Fibroblast of pulmonary artery (primary cell): ENCODE measurements around the gene BAZ2B.
"Not testable (repeated sequence)": the region's sequence is repeated elsewhere in the genome, so short reads cannot be mapped to it uniquely, and the experiment has no call there.

ENCODE experiments used
- DNase-seq: peaks from one replicate; pipeline ENCODE4 v3.0.0-alpha.2; 2010; ENCODE audit warnings: low read depth
- H3K4me3 ChIP-seq: replicated peaks from 2 replicates; pipeline ENCODE4 v1.5.1; 2011; ENCODE audit warnings: low read depth, mild to moderate bottlenecking, control low read depth, low read length, moderate library complexity
- TF ChIP-seq, protein P1 (sequence below): IDR thresholded peaks from 2 replicates; pipeline ENCODE4 v1.5.1; 2011; ENCODE audit warnings: mild to moderate bottlenecking, control low read depth, low read length, inconsistent platforms; ENCODE audit errors: missing control alignments

The BAZ2B gene

DNA sequence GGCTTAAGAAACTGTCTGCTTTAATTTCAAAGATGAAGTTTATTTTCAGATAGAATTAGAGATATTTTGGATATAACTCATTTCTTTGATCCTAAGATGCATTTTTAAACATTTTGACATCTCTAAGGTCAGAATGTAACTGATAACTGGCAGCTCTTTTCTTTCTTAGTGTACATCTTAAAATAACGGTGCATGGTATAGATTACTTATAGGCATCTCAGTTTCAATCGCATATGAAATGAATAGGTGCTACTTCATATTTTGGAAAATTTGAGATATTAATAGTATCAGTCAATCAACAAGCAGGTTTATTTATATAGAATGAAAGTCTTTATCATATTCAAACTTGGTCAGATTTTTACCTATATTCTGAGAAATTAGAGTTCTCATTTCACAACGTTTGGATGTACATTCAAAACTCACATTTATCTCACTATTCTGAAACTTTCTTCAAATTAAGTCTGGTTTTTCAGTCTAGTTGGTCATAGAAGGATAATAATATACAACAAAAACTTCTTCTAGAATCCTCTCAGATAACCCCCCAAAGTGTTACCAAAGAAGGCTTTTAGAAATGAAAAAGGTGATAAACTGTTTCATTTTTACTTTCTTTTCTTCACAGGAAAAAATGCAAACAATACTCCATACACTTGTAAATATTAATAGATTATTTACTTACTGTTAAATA is 207.1 kb downstream of the BAZ2B start:
- DNase-seq: no peak
- H3K4me3 ChIP-seq: no peak overlapping the region
- TF ChIP-seq, protein P1, sequence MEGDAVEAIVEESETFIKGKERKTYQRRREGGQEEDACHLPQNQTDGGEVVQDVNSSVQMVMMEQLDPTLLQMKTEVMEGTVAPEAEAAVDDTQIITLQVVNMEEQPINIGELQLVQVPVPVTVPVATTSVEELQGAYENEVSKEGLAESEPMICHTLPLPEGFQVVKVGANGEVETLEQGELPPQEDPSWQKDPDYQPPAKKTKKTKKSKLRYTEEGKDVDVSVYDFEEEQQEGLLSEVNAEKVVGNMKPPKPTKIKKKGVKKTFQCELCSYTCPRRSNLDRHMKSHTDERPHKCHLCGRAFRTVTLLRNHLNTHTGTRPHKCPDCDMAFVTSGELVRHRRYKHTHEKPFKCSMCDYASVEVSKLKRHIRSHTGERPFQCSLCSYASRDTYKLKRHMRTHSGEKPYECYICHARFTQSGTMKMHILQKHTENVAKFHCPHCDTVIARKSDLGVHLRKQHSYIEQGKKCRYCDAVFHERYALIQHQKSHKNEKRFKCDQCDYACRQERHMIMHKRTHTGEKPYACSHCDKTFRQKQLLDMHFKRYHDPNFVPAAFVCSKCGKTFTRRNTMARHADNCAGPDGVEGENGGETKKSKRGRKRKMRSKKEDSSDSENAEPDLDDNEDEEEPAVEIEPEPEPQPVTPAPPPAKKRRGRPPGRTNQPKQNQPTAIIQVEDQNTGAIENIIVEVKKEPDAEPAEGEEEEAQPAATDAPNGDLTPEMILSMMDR: no peak

DNA sequence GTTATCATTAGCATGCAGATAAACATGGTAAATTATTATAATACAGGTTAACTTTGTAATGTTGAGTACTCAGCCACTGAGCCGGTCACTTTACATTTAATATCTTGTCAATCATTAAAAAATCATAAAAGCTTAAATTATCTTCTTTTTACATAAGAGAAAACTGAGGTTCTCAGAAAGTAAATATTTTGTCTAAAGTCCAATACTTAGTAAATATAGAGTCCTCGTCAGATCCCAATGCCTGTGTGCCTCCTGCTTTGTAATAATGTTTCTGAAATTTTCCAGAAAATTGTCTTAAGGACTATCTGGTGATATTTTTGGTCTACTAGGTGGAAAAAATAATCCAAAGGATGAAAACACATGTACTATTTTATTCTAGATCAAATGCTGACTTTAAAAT is 213.6 kb downstream of the BAZ2B start:
- no peak for DNase-seq
- TF ChIP-seq, protein P1: no peak
- H3K4me3 ChIP-seq: no peak overlapping the region

DNA sequence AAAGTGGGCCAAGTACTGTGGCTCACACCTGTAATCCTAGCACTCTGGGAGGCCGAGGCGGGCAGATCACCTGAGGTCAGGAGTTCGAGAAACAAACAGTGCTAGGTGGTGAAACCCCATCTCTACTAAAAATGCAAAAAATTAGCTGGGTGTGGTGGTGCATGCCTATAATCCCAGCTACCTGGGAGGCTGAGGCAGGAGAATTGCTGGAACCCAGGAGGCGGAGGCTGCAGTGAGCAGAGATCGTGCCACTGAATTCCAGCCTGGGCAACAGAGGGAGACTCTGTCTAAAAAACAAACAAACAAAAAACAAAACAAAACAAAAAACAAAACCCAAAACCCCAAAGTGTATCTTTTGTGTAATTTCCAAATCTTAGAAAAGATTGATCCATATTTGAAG is 214.2 kb downstream of the BAZ2B start:
- not testable (repeated sequence) for H3K4me3 ChIP-seq, DNase-seq

DNA sequence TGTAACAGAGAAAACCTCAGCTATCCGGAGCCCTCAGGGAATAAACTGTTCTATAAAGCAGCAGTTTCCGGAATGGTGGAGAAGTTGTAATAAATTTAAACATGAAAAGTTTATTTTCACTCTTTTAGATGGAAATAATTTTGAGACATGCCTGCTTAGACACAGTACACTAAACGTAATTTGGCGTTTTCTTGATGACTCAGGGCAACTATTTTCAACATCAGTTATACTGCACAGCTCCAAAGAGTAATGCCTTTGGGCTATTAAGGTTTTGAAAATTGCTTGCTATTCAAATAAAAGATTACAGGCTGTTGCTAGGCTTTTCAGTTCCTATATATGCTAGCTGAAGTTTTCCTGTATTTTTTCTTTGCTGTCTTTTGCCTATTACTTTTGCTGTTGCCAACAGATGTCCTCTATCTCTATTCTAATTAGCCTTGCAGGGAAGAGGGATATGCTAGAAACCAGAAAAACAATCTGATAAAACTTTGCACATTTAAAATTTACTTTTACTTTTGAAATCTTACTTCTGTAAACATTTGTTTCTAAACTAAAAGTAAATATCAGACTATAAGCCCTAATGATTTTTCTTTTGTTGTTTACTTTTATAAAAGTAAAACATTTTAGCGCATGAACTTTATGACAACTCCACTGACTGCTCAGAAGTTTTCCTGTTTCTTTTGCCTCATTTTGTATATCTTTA is 216.5 kb downstream of the BAZ2B start:
- DNase-seq: peak; percentile 11
- TF ChIP-seq, protein P1: no peak
- no peak overlapping the region for H3K4me3 ChIP-seq

DNA sequence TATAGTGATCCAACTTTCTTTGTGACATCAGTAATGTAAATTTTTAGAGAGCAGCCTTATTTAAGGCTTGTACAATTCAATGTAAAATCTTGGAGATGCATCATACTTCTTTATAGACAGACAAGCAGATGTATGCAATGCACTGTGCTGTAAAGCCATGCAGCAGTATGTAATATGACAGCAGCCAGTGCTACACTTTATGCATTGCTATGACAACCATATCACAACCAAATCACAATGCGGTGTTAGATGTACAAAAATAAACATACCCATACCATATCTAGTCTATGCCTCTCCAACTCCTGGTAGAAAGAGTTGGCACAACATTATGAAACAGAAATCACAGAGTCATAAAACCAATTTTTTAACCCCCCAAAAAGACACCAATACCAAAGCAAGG is 219.5 kb downstream of the BAZ2B start:
- TF ChIP-seq, protein P1: no peak
- no peak for DNase-seq
- H3K4me3 ChIP-seq: no peak overlapping the region

DNA sequence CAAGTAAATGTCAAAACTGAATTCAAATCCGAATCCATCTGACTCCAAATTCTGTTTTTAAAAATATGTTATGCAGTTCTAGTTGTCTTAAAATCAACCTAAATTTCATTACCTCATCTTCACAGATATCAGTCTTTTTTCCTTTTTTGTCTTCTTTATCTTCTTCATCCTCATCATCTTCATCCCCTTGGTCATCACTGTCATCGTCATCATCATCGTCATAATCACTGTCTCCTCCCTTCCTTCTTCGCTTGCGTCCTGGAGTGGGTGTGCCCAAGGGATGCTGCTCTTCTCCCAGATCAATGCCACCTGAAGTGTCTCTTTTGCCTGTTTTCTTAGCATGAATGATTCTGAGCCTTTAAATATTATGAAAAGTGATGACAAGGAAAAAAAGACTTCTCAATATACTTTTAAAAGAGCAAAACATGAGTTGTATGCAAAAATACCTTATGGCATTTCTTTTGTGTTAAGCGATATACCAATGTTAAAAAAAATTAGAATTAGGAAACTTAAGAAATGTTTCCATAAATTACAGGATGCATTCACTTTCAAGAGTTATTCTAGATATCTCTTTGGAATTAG is 233.8 kb downstream of the BAZ2B start:
- DNase-seq: no peak
- H3K4me3 ChIP-seq: no peak overlapping the region
- TF ChIP-seq, protein P1: no peak

DNA sequence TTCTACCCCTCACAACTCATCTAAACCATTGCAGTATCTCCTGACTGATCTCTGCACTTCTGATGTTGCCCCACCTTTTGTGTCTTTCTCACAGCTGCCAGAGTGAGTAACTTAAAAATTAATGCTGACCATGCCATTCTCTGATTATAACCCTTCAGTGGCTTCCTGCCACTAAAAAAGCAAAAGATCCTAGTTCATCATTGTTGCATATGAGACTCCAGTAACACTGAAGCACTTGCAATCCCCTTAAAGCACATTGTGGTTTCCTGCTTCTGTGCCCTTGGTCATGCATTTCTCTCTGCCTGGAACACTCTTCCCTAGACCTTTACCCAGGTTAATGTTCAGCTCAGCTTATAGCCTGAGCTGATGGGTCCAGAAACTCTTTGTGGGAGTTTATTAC is 234.8 kb downstream of the BAZ2B start:
- TF ChIP-seq, protein P1: no peak
- no peak for DNase-seq
- no peak overlapping the region for H3K4me3 ChIP-seq
